HEK293 (cell line): ENCODE data around the gene OTUD3.

ENCODE experiments used
- ZNF366 ChIP-seq: fragments of 450-650 bp; formaldehyde crosslinking; conservative IDR thresholded peaks from 2 replicates; pipeline ENCODE4 v1.5.1; 2016; ENCODE audit warnings: missing biosample characterization, missing genetic modification characterization
- ZNF529 ChIP-seq: fragments of 450-650 bp; formaldehyde crosslinking; IDR thresholded peaks from 2 replicates; pipeline ENCODE4 v1.5.1; 2017; ENCODE audit warnings: missing genetic modification characterization, missing biosample characterization; ENCODE audit not compliant: insufficient replicate concordance
- ZNF792 ChIP-seq: fragments of 450-650 bp; formaldehyde crosslinking; IDR thresholded peaks from 2 replicates; pipeline ENCODE4 v1.5.1; 2016; ENCODE audit warnings: missing biosample characterization, missing genetic modification characterization
- TF ChIP-seq, protein P1 (sequence below): fragments of 450-650 bp; formaldehyde crosslinking; IDR thresholded peaks from 2 replicates; pipeline ENCODE4 v1.5.1; 2016; ENCODE audit warnings: missing biosample characterization, missing genetic modification characterization

DNA sequence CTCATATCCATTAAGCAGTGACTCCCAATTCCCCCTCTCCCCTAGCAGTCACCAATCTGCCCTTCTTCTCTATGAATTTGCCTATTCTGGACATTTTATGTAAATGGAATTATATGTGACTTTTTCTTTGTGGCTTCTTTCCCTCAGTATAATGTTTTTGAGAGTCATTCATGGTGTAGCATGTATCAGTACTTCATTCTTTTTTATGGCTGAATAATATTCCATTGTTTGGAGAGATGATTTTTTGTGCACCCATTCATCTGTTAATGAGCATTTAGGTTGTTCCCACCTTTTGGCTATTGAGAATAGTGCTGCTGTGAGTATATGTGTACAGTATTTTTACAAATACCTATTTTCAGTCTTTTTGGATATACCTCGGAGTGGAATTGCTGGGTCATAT, 19.5 kb downstream of the OTUD3 start:
- TF ChIP-seq ZNF529 (no peak), ZNF366 (tag by site-specific recombination) (no peak), ZNF792 (no peak)
- TF ChIP-seq, protein P1, sequence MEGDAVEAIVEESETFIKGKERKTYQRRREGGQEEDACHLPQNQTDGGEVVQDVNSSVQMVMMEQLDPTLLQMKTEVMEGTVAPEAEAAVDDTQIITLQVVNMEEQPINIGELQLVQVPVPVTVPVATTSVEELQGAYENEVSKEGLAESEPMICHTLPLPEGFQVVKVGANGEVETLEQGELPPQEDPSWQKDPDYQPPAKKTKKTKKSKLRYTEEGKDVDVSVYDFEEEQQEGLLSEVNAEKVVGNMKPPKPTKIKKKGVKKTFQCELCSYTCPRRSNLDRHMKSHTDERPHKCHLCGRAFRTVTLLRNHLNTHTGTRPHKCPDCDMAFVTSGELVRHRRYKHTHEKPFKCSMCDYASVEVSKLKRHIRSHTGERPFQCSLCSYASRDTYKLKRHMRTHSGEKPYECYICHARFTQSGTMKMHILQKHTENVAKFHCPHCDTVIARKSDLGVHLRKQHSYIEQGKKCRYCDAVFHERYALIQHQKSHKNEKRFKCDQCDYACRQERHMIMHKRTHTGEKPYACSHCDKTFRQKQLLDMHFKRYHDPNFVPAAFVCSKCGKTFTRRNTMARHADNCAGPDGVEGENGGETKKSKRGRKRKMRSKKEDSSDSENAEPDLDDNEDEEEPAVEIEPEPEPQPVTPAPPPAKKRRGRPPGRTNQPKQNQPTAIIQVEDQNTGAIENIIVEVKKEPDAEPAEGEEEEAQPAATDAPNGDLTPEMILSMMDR (tag by site-specific recombination), result no peak
